NCI-H510A treated with DMSO at 0.1 percent for 48 hours (cell line): ENCODE results near the gene ZFAND4.
"Not testable (repeated sequence)": the region's sequence is repeated elsewhere in the genome, so short reads cannot be mapped to it uniquely, and the experiment has no call there.

Experiments
- DNase-seq: peaks from one replicate; lab custom pipeline; 2025; lab: John Stamatoyannopoulos, UW

The ZFAND4 gene

DNA sequence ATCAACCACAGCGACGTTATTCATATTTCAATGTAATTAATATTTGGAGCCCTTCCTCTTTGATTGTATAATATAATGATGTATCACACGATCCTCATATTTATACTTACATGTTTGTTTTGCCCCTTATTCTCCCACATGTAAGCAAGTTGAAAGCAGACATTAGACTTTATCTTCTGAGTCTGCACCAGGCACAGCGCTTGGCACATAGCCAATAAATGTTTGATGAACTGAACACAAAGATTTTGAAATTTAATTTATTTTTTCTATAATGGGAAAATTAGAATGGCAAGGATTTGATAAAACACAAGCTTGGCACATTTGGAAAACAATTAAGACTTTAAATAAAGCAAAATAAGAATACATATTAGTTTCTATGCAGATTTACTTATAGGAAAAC lies 31.6 kb downstream of the ZFAND4 start:
- DNase-seq, result no peak

GRCh38 chr10:45640049-45640448 lies 32.5 kb downstream of the ZFAND4 start:
- no peak for DNase-seq

GRCh38 chr10:45627412-45628048 lies 45.0 kb downstream of the ZFAND4 start:
- DNase-seq, result no peak

GRCh38 chr10:45625879-45626278 lies 46.7 kb downstream of the ZFAND4 start:
- DNase-seq, result no peak

GRCh38 chr10:45624724-45625123 lies 47.8 kb downstream of the ZFAND4 start:
- DNase-seq, result no peak

GRCh38 chr10:45614869-45615268 lies 57.7 kb downstream of the ZFAND4 start:
- no peak for DNase-seq

DNA sequence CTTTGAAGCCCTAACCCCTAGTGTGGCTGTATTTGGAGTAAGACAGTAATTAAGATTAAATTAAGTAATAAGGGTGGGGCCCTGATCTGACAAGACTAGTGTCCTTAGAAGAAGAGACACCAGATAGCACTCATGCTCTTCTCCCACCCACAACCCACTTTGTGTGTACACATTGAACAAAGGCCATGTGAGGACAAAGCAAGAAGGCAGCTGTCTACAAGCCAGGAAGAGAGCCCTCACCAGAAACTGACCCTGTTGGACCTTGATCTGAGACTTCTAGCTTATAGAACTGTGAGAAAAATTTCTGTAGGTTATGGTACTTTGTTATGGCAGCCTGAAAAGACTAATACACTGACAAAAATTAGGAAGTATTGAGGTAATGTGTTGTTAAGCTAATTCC lies 59.8 kb downstream of the ZFAND4 start:
- no peak for DNase-seq

DNA sequence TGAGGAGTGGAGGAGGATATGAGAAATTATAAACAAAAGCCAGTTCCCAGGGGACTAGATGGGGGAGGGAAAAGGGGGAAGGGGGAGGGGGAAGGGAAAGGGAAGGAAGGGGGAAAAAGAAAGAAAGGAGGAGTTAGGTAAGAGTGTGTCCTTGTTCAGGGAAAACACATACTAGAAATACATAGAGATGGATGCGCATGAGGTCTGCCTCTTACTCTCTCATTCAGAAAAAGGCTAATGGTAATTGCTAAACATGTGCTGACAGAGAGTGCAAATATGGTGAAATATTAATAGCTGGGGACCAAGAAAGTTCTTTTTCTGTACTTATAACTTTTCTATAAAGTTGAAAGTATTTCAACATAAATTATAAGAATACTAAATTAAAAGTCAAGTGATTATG lies 64.5 kb downstream of the ZFAND4 start:
- no peak for DNase-seq

DNA sequence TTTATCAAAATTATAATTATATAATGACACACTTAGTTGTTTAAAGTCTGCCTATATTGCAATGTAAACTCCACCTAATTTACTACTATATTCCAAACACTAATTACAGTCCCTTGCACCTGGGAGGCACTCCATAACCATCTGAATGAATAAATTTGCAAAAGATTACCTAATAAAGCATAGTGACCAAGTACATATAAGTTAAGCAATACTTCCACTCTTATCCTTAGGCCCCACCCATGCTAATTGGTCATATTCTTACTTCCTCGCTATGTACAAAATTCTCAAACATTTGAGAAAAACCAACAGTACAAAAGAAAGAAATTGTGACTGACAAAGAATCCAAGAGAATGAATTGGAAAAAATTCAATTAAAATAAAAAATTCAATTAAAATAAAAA lies 65.3 kb downstream of the ZFAND4 start:
- DNase-seq, result no peak

GRCh38 chr10:45602836-45603235 lies 69.7 kb downstream of the ZFAND4 start:
- DNase-seq, result no peak

DNA sequence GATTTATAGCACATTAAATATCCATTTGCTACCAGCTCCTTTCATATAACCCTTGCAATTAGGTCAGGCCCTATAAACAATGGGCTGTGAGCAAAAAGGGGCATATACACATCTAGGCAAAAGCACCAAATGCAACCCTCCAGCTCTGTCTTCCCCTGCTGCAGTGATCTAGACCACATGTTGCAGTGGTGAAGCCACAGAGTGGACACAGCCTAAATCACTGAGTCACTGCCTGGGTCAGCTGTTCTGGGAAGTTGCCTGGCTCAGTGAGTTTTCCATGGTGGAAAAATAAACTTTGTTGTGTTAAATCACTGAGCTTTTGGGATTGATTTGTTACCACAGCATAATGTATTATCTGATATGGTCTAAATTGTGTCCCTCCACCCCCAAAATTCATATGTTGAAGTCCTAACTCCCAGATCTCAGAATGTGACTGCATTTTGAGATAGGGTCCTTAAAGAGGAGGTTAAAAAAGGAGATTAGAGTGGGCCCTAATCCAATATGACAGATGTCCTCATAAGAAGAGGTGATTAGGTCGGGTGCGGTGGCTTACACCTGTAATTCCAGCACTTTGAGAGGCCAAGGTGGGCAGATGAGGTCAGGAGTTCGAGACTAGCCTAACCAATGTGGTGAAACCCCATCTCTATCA lies 70.4 kb downstream of the ZFAND4 start:
- no peak for DNase-seq

- DNase-seq, result not testable (repeated sequence)
Observed at GRCh38 chr10:45601254-45601930, 71.2 kb downstream of the ZFAND4 start.

DNA sequence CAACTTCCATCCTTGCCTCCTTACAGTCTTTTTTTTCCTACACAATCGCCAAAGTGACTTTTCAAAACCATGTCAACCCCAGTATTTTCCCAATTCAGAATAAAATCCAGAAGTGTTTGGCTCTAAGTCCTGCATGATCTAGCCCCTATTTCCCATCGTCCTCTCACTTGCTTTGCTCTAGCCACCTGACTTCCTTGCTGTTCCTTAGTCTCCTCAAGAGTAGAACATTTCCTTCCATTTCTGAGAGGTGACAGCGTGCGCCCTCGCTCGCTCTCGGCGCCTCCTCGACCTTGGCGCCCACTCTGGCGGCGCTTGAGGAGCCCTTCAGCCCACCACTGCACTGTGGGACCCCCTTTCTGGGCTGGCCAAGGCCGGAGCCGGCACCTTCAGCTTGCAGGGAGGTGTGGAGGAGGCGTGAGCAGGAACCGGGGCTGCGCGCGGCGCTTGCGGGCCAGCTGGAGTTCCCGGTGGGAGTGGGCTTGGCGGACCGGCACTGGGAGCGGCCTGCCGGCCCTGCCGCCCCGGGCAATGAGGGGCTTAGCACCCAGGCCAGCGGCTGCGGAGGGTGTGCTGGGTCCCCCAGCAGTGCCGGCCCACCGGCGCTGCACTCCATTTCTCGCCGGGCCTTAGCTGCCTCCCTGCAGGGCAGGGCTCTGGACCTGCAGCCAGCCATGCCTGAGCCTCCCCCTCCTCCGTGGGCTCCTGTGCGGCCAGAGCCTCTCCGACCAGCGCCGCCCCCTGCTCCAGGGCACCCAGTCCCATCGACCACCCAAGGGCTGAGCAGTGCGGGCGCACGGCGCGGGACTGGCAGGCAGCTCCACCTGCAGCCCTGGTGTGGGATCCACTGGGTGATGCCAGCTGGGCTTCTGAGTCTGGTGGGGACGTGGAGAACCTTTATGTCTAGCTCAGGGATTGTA lies 72.0 kb downstream of the ZFAND4 start:
- not testable (repeated sequence) for DNase-seq

- no peak for DNase-seq
Observed at GRCh38 chr10:45599646-45600045, 72.9 kb downstream of the ZFAND4 start.

GRCh38 chr10:45599021-45599603 lies 73.5 kb downstream of the ZFAND4 start:
- no peak for DNase-seq

GRCh38 chr10:45596526-45596925 lies 76.0 kb downstream of the ZFAND4 start:
- DNase-seq, result no peak

GRCh38 chr10:45594276-45595157 lies 78.1 kb downstream of the ZFAND4 start:
- DNase-seq, result peak; percentile 73

GRCh38 chr10:45593938-45594275 lies 78.7 kb downstream of the ZFAND4 start:
- no peak for DNase-seq

DNA sequence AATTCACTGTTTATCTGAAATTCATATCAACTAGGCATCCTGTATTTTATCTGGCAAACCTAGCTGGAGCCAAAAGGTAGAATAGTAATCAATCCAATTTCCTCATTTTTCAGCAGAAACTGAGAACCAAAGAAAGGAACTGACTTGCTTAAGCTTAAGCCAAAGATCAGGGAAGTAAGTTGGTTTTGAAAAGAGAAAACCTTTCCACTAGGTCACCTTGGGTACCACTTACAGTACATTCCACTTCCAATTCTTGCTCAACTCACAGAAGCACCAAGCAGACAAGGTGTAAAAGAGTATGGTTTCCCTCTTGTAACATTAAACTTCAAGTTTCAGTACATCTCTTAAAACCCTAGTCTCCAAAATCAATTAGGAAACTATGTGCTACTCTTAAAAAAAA lies 79.6 kb downstream of the ZFAND4 start:
- no peak for DNase-seq

DNA sequence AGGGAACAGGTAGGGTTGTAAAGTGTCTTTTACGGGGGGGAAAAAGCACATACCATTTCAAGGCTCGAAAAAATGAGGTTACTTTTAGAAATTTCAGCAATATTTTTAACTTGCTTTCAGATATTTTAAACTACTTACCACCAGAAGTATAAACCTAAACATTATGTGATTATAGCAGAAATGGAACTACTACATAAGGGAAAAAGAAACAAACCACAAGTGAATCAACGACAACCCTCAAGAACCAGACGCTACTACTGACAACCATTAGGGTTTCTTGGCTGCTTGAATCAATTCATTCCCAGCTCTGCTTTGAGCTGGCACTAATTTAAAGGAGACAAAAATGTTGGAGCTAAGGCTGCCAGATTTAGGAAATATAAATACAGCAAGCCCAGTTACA lies 80.1 kb downstream of the ZFAND4 start:
- no peak for DNase-seq

DNA sequence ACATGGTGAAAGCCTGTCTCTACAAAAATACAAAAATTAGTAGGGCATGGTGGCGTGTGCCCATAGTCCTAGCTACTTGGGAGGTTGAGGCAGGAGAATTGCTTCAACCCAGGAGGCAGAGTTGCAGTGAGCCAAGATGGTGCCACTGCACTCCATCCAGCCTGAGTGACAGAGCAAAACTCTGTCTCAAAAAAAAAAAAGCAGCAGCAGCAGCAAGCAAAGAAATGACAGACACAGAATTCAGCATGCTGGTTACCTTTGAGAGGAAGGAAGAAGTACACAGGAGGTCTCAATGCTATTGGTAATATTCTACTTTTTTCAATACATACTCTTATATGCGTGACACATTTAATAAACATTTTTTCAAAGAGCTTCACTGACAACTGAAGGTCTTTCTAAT lies 81.3 kb downstream of the ZFAND4 start:
- DNase-seq, result no peak
